GM19238 (cell line): ENCODE data around the gene PSMD10.

ENCODE experiments used
- DNase-seq: peaks from one replicate; pipeline ENCODE4 v3.0.0; 2011; ENCODE audit warnings: low spot score; ENCODE audit not compliant: insufficient read length

Gene PSMD10, protein sequence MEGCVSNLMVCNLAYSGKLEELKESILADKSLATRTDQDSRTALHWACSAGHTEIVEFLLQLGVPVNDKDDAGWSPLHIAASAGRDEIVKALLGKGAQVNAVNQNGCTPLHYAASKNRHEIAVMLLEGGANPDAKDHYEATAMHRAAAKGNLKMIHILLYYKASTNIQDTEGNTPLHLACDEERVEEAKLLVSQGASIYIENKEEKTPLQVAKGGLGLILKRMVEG

DNA sequence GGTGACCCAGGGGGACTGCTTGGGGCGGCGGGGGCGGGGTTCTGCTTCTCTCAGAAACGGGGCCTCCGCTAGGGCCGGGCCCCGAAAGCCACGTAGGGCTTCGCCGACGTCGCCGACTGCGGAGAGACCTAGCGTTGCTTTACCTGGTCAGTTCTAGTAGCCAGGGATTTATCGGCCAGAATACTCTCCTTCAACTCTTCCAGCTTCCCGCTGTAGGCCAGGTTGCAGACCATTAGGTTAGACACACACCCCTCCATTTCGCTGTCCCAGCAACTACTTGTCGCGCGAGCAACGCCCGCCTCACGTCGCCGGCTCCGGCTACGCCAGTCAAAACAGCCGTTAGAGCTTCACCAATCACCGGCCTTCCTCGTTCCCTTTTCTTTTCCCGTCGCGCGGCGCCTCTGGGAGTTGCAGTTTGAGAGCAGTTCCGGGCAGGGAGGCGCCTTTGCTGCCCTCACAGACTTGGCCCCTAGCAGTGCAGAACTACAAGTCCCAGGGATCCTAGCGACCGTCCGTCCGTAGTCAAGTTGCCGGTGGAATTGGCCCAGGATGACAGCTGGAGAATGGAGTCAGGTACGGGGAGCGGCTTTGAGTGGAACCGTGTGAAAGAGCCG, at the start of gene PSMD10, which contains the start of gene ATG4A:
Gene PSMD10 (minus strand): TSS at position 279 of the 614 bp plus-strand sequence. CDS start 22 bp downstream, at position 257.
Gene ATG4A (plus strand): TSS at position 515 of the 614 bp plus-strand sequence. CDS start 49 bp downstream, at position 564.
- peak; percentile 39 for DNase-seq

DNA sequence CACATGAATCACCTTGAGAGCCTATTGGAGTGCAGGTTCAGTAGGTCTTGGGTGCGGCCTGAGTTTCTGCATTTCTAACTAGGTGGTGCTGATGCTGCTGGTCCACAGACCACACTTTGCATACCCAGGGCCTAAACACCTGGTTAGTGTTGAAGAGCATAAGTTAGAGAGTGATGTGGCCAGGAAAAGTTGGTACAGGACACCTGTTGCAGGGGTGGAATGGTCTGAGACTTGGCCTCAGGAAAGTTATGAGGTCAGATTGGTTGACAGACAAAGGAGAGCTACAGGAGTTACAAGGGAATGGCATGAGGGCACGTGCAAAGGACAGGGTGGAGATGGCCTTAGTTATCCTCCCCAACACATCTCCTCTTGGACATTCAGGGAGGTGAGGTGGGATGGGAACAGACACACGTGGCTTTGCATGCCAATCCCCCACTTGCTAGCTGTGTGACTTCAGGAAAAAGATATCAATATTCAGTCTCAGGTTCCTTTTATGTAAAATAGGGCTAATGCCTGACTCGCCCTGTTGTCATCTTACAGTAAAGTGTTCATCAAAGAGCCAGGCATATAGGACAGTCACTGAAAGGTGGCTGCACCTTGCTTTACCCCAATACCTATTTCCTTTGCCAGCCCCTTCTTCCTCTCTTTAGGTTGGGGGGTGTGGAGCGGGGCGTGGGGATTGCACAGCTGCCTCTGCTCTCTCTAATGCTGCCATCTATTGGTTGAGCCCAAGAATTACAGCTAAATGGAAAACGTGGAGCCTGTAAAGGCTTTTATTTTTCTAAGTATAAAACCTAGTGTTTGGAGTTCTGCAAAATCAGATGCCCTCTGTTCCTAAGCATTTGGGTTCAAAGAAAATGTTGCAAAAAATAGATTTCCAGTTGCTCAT, 47.7 kb upstream of the PSMD10 start:
- DNase-seq: no peak

DNA sequence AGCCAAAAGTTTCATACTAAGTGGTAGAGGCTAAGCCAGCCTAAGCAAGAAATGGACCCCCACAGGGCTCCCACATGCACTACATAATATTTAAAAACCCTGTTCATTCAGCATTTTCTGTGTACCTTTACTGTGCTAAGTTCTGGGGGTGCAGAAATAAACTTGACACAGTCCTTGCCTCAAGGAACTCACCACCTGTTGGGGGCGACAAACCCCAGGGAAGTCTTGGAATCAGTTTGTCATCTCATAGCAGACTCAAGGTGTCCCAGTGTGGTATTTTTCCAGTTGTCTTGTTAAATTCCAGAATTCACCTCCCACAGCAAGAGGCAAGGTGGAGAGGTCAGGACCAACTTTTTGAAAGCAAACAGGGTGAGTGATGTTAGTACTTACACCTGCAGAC, 43.4 kb upstream of the PSMD10 start:
- DNase-seq: no peak

DNA sequence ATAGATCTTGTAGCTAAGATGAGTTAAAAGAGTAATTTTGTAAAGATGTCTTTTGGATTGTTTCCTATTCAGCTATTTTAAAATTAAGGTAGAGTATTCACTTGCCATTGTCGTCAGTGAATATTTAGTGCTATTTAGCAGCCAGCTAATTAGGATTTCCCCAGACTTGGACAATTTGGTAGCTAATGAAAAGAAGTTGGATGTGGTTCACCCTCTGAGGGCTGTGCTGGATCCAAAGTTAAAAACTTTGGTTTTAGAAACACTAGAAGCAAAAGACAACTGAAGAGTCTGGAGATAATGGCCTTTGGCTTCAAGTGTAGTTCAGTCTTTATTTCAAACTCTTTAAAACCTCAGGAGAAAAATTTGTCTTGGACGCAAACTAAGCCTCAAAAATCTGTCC, 41.5 kb upstream of the PSMD10 start:
- DNase-seq: no peak

DNA sequence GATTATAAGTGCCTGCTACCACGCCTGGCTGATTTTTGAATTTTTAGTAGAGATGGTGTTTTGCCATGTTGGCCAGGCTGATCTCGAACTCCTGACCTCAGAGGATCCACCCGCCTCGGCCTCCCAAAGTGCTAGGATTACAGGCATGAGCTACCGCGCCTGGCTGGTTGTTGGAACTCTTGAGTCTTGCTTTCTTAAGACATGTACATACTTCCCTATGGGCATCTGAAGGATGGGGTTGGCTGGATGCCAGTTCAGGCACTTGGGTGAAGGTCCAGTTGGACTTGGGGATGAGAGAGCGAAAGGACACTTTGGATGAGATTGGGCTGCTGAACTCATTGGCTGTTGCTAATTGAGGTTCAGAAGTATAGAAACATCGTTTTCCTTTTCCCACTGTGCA, 40.7 kb upstream of the PSMD10 start:
- no peak for DNase-seq

DNA sequence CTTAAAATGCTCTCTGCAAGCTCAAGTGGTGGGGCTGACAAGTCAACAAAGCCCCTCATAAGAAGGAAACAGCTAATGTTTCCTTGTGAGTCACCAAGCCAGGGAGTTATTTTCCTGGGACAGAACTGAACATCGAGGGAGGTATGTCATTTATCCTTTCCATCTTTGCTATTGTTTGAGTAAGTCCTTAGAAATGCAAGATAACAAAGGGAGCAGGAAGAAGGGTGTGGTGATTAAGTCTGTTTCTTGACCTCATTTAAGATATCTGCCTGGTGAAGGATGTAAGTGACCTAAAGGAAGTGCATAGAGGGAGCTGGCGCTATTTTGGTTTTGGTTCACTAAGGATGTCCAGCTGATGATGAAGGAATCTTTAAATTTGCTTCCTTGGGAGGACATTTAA, 40.1 kb upstream of the PSMD10 start:
- no peak for DNase-seq

DNA sequence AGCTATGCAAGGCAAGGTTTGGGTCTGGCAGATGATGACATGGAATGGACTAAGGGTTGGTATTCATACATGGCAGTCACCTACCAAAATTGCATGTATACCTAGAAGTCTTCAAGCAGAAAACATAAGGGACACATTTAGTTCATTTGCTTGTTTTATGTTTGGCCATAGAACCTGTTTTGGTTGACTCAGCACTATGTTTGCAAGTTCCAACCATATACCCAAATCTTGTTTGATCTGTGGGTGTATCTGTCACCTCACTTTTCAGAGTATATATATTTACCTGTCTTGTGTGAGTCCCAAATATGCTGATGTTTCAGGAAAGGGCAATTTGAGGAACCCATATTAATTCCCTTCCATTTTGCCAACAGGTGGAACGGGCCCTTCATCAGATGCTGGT, 39.5 kb upstream of the PSMD10 start:
- DNase-seq: no peak

DNA sequence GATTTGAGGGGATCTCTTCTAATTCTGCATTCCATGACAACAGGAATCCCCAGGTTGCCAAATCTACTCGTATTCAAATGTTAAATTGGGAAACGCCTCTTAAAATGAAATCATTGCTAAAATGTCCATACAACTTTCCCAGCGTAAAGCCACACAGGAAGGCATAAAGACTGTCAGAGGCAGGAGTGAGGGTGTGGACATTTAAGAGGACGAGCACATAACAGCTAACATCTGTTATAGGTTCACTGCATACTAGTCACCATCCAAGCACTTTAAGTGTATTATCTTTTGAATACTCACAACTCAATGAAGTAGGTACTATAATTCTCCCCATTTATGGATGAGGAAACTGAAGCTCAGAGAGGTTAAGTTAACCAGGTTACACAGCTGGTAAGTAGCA, 35.8 kb upstream of the PSMD10 start:
- DNase-seq: no peak

DNA sequence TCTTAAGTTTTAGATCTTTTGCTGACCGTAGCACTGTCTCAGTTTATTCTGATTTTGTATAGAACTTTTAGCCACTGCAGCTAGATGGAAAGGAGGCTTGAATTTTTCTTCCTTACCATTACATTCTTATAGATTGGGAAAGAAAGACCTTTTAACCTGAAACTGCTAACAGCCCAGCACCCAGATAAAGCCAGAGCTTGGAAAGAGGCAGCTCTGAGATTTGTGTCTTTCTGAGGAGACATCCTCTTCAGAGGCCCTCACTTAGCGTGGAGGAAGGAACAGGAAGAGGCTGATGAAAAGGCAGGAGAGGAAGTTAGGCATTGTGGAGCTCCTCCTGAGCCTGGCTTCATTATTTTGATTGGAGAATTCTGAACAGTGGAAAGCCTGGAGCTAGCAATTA, 35.3 kb upstream of the PSMD10 start:
- no peak for DNase-seq

DNA sequence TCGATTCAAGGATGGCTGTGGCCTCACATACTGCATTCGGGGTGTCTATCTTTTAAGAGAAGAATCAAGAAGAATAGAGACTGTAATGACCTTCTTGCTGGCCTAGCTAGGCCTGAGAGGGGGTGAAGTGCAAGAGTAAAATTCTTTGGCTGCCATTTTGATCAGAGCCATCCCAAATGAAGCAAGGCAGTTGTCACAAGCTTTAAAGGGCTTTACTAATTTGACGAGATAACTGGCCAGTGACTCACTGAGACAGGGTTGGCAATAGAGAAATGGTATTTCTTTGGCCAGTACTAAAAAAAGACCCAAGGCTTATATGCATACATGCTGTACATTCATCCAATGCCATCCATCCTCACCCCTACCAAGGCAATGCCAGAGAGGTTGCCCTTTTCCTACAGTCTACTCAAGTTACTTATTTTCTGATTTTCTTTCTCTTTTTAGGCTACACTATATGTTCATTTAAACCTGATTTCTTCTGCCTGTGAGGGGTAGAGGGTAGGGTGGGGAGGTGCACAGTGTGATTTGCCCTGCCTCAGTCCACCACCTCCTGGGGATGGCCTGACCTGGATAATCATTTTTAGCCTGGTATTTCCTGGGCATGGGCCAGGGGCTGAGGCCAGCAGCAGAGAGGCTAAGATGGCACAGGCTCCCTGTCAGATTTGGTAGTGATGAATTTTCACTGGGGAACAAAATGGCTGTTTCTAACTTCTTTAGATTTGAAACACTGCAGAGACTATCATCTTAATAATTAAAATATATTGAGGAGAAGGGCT, 32.4 kb upstream of the PSMD10 start:
- no peak for DNase-seq

DNA sequence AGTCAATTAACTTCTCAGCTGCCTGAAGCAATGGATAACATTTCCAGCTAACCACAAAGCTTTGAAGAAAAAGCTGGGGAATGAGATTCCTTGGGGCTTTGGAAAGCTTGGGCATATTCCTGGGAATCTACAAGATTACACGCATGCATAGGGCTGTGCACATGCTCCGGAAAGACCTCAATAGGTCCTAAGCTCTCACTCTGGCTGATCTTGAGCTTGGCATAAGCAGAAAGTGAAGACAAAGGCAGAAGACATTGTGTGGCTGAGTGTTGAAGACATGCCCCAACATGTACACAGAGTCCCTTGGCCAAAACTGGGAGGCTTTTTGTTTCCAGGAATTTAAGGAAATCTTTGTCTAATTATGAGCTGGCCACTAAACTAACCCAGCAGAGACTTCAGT, 31.4 kb upstream of the PSMD10 start:
- no peak for DNase-seq

DNA sequence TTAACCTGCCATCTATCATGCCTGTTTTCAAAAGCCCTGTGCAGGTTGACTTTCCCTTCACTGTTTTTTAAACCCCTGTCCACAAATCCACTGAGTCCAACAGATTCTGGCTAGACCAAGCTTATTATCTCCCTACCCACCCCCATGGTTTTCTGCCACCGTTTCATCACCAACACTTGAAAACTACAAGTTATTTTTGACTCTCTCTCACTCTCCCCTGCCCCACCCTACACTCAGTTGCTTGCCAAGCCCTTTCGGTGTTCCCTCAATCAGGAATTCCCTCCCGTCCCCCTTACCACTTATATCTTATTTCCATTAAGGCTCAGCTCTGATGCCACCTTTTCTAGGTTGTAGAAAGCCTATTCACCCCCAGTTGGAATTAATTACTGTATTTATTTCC, 29.9 kb upstream of the PSMD10 start:
- no peak for DNase-seq

DNA sequence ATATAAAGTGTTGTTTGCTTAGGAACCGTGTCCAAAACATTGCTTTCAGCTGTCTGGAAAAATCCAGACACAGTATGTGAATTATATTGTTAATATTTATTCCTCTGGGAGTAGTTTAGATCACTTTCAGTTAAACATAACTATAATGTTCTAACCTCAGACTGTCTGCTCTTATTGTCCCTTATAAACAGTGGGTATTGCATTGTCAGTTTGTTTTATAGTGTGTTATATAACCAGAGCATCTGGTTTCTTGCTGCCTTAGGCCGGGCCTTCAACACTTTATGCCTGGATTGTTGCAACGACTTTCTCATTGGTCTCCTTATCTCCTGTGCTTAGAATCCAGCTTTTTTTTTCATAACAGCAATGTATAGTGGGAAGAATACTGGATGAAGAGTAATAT, 26.6 kb upstream of the PSMD10 start:
- no peak for DNase-seq

DNA sequence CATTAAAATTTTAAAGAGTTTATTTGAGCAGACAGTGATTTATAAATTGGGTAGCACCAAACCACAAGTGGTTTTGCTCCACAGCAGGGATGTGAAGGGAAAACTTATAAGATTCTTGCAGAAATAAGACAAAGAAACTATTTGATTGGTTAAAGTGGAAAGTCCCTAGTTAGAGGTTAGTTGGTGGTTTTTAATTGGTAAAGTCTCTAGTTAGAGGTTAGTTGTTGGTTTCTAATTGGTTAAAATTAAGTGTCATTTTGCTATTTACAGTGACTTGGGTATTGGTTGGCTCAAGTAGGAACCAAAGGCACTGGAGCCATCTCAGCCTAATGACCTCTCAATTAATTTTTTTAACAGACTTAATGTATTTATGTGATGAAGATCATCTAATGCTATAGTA, 23.2 kb upstream of the PSMD10 start:
- no peak for DNase-seq

DNA sequence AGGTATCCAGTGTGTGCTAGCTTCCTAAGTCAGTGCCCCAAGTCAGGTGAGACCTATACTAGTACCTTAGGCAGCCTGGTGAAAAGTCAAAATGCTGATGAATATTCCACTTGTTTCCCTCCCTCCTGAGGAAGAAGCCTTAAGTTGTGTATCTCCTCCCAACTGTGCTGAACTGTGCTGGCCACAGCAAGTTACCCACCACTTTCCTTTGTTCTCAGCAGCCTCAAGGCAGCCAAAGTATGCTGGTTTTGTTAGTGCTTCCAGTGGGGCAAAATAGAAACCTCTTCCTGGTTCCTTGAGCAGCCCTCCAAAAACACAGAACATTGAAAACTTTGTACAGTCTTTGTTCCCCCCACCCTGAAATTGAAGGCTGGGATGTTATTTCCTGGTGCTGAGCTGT, 14.1 kb upstream of the PSMD10 start:
- no peak for DNase-seq

DNA sequence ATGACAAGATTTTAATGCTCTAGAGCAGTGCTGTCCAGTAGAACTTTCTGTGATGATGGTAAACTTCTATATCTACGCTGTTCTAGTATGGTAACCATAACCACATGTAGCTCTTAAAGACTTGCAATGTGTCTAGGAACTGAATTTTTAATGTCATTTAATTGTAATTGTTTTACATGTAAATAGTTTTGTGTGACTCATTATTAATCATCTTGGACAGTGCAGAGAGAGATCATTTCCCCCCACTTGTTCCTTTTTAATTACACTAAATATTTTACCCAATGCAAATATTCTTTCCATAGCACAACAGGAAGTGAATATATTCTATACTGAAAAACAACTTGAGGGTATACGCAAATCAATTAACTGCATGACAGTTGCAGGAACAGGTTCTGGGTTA, 6.0 kb upstream of the PSMD10 start:
- DNase-seq: no peak

DNA sequence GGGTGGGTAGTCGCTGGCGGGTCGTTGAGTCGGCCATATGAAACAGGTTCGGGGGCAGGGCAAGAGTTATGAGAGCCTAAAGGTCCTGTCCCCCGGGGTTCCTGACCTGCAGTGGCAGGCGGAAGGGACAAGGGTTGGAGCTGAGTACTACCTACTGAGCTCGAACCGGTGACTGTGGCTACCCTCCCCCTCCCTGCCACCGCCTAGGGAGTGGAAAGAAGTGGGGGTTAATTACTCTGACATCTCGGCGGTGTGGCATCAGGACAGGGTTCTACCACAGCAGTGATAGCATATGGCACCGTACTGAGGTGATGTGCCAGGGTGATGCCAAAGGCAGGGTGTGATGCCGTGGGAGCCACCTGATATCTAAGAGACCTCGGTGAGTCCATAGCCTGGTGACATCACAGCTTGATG, 543 bp upstream of the PSMD10 start:
- no peak for DNase-seq

DNA sequence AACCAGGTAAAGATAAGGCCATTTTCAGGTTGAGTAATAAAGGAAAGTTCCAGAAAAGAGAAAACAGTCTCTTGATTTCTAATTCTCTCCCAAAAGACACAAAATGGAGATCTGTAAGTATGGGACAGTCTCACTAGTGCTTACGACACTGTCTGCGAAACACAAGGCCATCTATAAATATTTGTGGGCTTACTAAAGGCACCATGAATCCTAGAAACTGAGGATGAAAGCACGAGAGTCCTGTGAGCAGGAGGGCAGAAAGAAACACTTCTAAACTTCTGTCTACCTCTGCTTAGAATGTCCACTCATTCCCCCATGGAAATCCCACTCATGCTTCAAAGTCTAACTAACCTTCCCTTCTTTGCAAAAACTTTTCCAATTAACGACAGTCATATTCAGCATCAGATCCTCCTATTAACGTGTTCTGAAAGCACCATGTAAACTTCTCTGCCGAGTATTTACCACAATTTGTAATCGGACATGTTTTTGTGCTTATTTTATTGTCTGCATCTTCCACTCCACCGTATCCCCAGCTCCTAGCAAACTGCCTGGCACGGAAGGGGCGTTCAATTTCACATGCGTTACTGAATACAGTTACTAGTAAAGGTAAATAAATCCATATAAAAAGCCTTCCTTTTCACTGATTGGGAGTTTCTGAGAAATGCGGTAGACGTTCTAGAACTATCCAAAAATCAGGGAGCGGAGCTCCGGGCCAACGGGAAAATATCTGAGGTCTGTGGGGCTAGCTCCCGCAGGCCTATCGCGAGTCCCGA, 665 bp downstream of the PSMD10 start:
- peak; percentile 27 for DNase-seq

DNA sequence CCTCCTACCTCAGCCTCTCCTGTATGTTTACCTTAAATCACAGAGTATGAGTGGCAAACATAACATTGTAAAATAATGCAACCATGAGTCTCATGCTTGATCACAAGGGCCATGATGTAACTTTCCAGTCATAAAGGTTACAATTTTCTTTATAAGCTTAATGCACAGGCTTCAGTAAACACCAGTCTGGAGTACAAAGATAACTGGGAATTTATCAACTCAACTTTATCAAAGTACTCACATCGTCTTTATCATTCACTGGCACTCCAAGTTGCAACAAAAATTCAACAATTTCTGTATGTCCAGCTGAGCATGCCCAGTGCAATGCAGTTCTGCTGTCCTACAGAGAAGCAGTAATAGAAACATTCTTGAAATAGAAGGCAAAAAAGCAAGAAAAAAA, 2.8 kb downstream of the PSMD10 start:
- no peak for DNase-seq

DNA sequence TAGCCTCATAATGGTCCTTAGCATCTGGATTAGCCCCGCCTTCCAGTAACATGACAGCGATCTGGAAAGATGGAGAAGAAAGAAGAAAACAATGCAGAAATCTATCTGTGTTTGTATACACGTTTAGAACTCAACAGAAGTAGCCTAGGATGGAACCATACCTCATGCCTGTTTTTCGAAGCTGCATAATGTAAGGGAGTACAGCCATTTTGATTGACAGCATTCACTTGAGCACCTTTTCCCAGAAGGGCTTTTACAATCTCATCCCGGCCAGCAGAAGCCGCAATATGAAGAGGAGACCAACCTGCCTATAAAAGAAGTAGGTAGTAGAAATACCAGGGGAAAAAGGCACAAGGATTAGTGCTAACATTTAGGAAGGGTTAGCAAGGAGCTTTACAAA, 3.5 kb downstream of the PSMD10 start:
- DNase-seq: no peak

DNA sequence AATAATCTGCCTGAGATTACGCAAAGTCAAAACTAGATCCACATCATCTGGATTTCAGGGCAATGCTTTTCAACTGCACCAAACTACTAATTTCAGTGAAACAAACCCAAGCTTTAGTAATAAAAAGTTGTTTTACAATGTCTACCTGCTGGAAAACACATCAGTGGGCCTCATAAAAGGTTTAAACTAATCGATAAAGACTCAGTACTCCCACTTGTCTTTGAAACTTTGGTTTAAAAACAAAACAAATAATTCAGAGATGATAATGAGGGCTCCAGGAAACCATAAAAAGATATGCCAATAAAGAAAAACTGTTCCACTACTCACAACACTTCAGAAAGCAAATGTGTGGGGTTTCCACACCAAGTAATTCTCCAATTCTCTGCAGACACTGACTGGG, 10.2 kb downstream of the PSMD10 start:
- no peak for DNase-seq
